Measurements from ENCODE around the gene GIT1. TPM values are rescaled to one million over a fixed set of nuclear protein-coding genes. Genes with fewer than 3 reads are reported as not detected.
A peak's percentile ranks its signal among the peaks of the same experiment; 100 is the strongest.

The GIT1 gene
- total and polyA plus RNA-seq, 9 of the 15 experiments (the other 6 are each of a cell fraction or from before 2014, with no cell fraction given) = 0.35 to 35.3 (median 17.1) TPM

GRCh38 chr17:29591737-29592608 is 2.5 kb upstream of the GIT1 start (continued):
- TF ChIP-seq ELF1 (tag; IDR thresholded peaks at IDR 0.05) = no peak
- TF ChIP-seq ATF4 (CRISPR knock-in tag; IDR thresholded peaks at IDR 0.05) = no peak
- peak; percentile 58; the same call in 1 of the 2 replicates for TF ChIP-seq CXXC5 (CRISPR knock-in tag; IDR thresholded peaks at IDR 0.05)

- Histone ChIP-seq H3K9ac (ENCODE audit: insufficient read depth in 1 of 2, low read depth in 2 of 2, low read length in 2 of 2) (peak overlapping the region; percentile 44 to 88), H3K27me3 (ENCODE audit: control insufficient read depth in 2 of 2, insufficient read depth in 2 of 2, low read length in 2 of 2) (no peaks in the 10 kb centered on the region), H3K79me2 (ENCODE audit: control insufficient read depth, insufficient read depth, low read length) (peaks cover 25% of the 10 kb centered on the region), H3K4me3 (peak overlapping the region; percentile 16), H3K9me1 (ENCODE audit: control insufficient read depth, insufficient read depth, low read length) (peaks cover 3% of the 10 kb centered on the region), H4K20me1 (replicated peaks; ENCODE audit: control insufficient read depth, insufficient read depth, low read length) (peaks cover 5% of the 10 kb centered on the region), H3K4me2 (ENCODE audit: insufficient read depth, low read length) (peak overlapping the region; percentile 83), H3K36me3 (ENCODE audit: control insufficient read depth, insufficient read depth, low read length) (no peaks in the 10 kb centered on the region), H3K4me1 (replicated peaks in 1 of 2; ENCODE audit: control insufficient read depth in 2 of 2, insufficient read depth in 2 of 2, low read length in 2 of 2) (peaks cover 35 to 81% of the 10 kb centered on the region in 2 experiments), H2AFZ (ENCODE audit: low read depth, low read length) (peak overlapping the region; percentile 95), H3K27ac (ENCODE audit: extremely low read depth, low read depth, low read length) (peak overlapping the region; percentile 48; the same call in 2 of the 3 replicates), H3K9me3 (replicated peaks; ENCODE audit: control insufficient read depth, insufficient read depth, low read depth, low read length) (no peaks in the 10 kb centered on the region)
- FAIRE-seq = no peak
- peak; percentile 58 to 80 (median 69) for DNase-seq (ENCODE audit: extremely low read depth in 1 of 4, low spot score in 3 of 4)
- in situ Hi-C loops (cut with MboI) (no loop called here), intact Hi-C loops (cut with micrococcal nuclease) (loop anchor here (2.0 to 5.0 kb wide), 2 partner anchors 199 to 298 kb away; partner anchors contain the start of gene TAOK1)
- CTCF ChIA-PET (ENCODE audit: low intra/inter-chr PET ratio) = interaction anchor here (0.6 to 2.3 kb wide), 3 partner anchors 11 to 300 kb away, joined by 3 to 19 read pairs (median 3); no protein-coding TSS in a partner anchor
- WGBS (ENCODE audit: insufficient coverage, low coverage, missing lambda C conversion rate) = 13% methylated on average over 30 of the region's 31 CpGs
- peak; percentile 28 for ATAC-seq
- BruUV-seq (replicated peaks) = no TSS peak
- POLR2A ChIA-PET = interaction anchor here (0.6 to 1.0 kb wide), 3 partner anchors 10 to 467 kb away, joined by 3 to 4 read pairs (median 4); partner anchors contain the start of gene TP53I13
- TF ChIP-seq TRIM25 (IDR thresholded peaks at IDR 0.05; ENCODE audit: borderline replicate concordance) = no peak
- TF ChIP-seq MTA1 (IDR thresholded peaks at IDR 0.05; ENCODE audit: borderline replicate concordance) = peak; percentile 29; the same call in 1 of the 2 replicates
- TF ChIP-seq, protein P1, sequence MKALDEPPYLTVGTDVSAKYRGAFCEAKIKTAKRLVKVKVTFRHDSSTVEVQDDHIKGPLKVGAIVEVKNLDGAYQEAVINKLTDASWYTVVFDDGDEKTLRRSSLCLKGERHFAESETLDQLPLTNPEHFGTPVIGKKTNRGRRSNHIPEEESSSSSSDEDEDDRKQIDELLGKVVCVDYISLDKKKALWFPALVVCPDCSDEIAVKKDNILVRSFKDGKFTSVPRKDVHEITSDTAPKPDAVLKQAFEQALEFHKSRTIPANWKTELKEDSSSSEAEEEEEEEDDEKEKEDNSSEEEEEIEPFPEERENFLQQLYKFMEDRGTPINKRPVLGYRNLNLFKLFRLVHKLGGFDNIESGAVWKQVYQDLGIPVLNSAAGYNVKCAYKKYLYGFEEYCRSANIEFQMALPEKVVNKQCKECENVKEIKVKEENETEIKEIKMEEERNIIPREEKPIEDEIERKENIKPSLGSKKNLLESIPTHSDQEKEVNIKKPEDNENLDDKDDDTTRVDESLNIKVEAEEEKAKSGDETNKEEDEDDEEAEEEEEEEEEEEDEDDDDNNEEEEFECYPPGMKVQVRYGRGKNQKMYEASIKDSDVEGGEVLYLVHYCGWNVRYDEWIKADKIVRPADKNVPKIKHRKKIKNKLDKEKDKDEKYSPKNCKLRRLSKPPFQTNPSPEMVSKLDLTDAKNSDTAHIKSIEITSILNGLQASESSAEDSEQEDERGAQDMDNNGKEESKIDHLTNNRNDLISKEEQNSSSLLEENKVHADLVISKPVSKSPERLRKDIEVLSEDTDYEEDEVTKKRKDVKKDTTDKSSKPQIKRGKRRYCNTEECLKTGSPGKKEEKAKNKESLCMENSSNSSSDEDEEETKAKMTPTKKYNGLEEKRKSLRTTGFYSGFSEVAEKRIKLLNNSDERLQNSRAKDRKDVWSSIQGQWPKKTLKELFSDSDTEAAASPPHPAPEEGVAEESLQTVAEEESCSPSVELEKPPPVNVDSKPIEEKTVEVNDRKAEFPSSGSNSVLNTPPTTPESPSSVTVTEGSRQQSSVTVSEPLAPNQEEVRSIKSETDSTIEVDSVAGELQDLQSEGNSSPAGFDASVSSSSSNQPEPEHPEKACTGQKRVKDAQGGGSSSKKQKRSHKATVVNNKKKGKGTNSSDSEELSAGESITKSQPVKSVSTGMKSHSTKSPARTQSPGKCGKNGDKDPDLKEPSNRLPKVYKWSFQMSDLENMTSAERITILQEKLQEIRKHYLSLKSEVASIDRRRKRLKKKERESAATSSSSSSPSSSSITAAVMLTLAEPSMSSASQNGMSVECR (CRISPR knock-in tag; IDR thresholded peaks at IDR 0.05) = peak; percentile 79; the same call in 1 of the 2 replicates
- peak; percentile 30 for TF ChIP-seq MXD1 (CRISPR knock-in tag; IDR thresholded peaks at IDR 0.05; ENCODE audit: borderline replicate concordance, poor library complexity, severe bottlenecking)
- TF ChIP-seq FOXJ2 (tag; IDR thresholded peaks at IDR 0.05) = no peak
- peak; percentile 78 for TF ChIP-seq MAX (CRISPR knock-in tag; IDR thresholded peaks at IDR 0.05)
These were observed 1.8 kb upstream of the GIT1 start for GRCh38 chr17:29591146-29591736.

Measured in K562 (cell line).